Smooth muscle cell (in vitro differentiated cells): ENCODE results near the gene GPBAR1. TPM values are rescaled to one million over a fixed set of nuclear protein-coding genes. Genes with fewer than 3 reads are reported as not detected.
A peak's percentile ranks its signal among the peaks of the same experiment; 100 is the strongest.

Experiments used
- DNase-seq: peaks from one replicate; lab custom pipeline; 2025; ENCODE audit not compliant: unreplicated experiment; lab: John Stamatoyannopoulos, UW
- H2AFZ ChIP-seq: fragments of 200-600 bp; sonication (generic); 2 replicates; pipeline ENCODE4 v1.6.0; 2016; ENCODE audit warnings: antibody characterized with exemption, low read depth, mild to moderate bottlenecking
- H3F3A ChIP-seq: fragments of 200-600 bp; sonication (generic); 2 replicates; pipeline ENCODE4 v1.6.0; 2017; ENCODE audit warnings: antibody characterized with exemption, low read depth
- H3K27ac ChIP-seq: fragments of 200-600 bp; sonication (generic); 2 replicates; pipeline ENCODE4 v1.5.1; 2016; ENCODE audit warnings: low read depth, mild to moderate bottlenecking
- H3K27me3 ChIP-seq: fragments of 200-600 bp; sonication (generic); 2 replicates; pipeline ENCODE4 v1.6.1; 2016; ENCODE audit warnings: low read depth, mild to moderate bottlenecking
- H3K36me3 ChIP-seq: fragments of 200-600 bp; sonication (generic); 2 replicates; pipeline ENCODE4 v1.5.1; 2016; ENCODE audit warnings: low read depth
- H3K4me1 ChIP-seq: fragments of 200-600 bp; sonication (generic); 2 replicates; pipeline ENCODE4 v1.5.1; 2016; ENCODE audit warnings: low read depth
- H3K4me2 ChIP-seq: fragments of 200-600 bp; sonication (generic); 2 replicates; pipeline ENCODE4 v1.6.0; 2016; ENCODE audit warnings: mild to moderate bottlenecking
- H3K4me3 ChIP-seq: fragments of 200-600 bp; sonication (generic); 2 replicates; pipeline ENCODE4 v1.5.1; 2016; ENCODE audit warnings: mild to moderate bottlenecking
- H3K79me2 ChIP-seq: fragments of 200-600 bp; sonication (generic); 2 replicates; pipeline ENCODE4 v1.6.0; 2016; ENCODE audit warnings: low read depth, mild to moderate bottlenecking
- H3K9ac ChIP-seq: fragments of 200-600 bp; sonication (generic); 2 replicates; pipeline ENCODE4 v1.6.0; 2016; ENCODE audit warnings: low read depth
- H3K9me3 ChIP-seq: fragments of 200-600 bp; sonication (generic); replicated peaks from 2 replicates; pipeline ENCODE4 v1.5.1; 2016; ENCODE audit warnings: low read depth
- H4K20me1 ChIP-seq: fragments of 200-600 bp; sonication (generic); 2 replicates; pipeline ENCODE4 v1.6.0; 2016; ENCODE audit warnings: low read depth
- CTCF ChIP-seq: fragments of 200-600 bp; sonication (generic); IDR thresholded peaks from 2 replicates; pipeline ENCODE4 v1.5.1; 2017; ENCODE audit warnings: borderline replicate concordance, mild to moderate bottlenecking, antibody characterized with exemption; ENCODE audit not compliant: insufficient read depth, poor library complexity, severe bottlenecking
- WGBS: methylation state at CpG from one replicate; pipeline ENCODE4 v1.1.7; 2016; ENCODE audit warnings: low lambda C conversion rate; 5-methylcytosine and 5-hydroxymethylcytosine counted together
- microRNA-seq: library from miRNA; unstranded; fragments of <30 nt; microRNA quantifications from one replicate; pipeline ENCODE4, GENCODE V29; 2016; ENCODE audit warnings: borderline number of aligned reads
- polyA plus RNA-seq: library from polyadenylated mRNA; unstranded; fragments of >200 nt; fragmentation: Nextera tagmentation; extraction: Ambion mirVana; gene quantifications from 2 replicates; pipeline ENCODE4 v1.2.1, GENCODE V29; 2016
- total RNA-seq: library from RNA; depleted of rRNA; stranded (reverse); fragments of >200 nt; gene quantifications from 2 replicates; pipeline ENCODE4 v1.2.3, GENCODE V29; 2014

The GPBAR1 gene
- total and polyA plus RNA-seq, 2 experiments from 2014 or later, result 1.3 to 1.6 TPM

GRCh38 chr2:218312267-218312756 lies 51.5 kb downstream of the GPBAR1 start:
- WGBS, result 79% methylated on average over 2 of the region's 2 CpGs
- H3K27me3 ChIP-seq, result no peaks in the 10 kb centered on the region
- H3K4me3 ChIP-seq, result no peak overlapping the region
- DNase-seq, result no peak
- H4K20me1 ChIP-seq, result no peaks in the 10 kb centered on the region
- H2AFZ ChIP-seq, result no peak overlapping the region
- H3K27ac ChIP-seq, result no peak overlapping the region
- H3K9me3 ChIP-seq, result no peaks in the 10 kb centered on the region
- no peak overlapping the region for H3K4me2 ChIP-seq
- H3K36me3 ChIP-seq, result no peaks in the 10 kb centered on the region
- no peaks in the 10 kb centered on the region for H3K79me2 ChIP-seq
- no peaks in the 10 kb centered on the region for H3F3A ChIP-seq
- H3K9ac ChIP-seq, result no peak overlapping the region
- H3K4me1 ChIP-seq, result peaks cover 5% of the 10 kb centered on the region
- no peak for TF ChIP-seq CTCF

- Histone ChIP-seq H3F3A (no peaks in the 10 kb centered on the region), H3K36me3 (no peaks in the 10 kb centered on the region), H3K79me2 (no peaks in the 10 kb centered on the region), H3K4me2 (no peak overlapping the region), H3K4me3 (no peak overlapping the region), H3K27ac (no peak overlapping the region), H3K9ac (no peak overlapping the region), H2AFZ (no peak overlapping the region), H3K9me3 (no peaks in the 10 kb centered on the region), H4K20me1 (no peaks in the 10 kb centered on the region), H3K4me1 (peaks cover 5% of the 10 kb centered on the region), H3K27me3 (no peaks in the 10 kb centered on the region)
- DNase-seq, result no peak
- TF ChIP-seq CTCF, result no peak
- 100% methylated on average over 1 of the region's 1 CpG for WGBS
These were observed 52.5 kb downstream of the GPBAR1 start for GRCh38 chr2:218313356-218313755.

Small RNA genes within 50 kb of the gene (microRNA-seq; reads per million reads assigned to microRNA genes)
- 5.8 reads per million, percentile 2 among the genes with 10 or more reads in this experiment for gene MIR6513

Other genes with a start within 250 kb of the GPBAR1 start
- gene RUFY4, start 191.8 kb upstream of the GPBAR1 start, total RNA-seq, result not detected in 2 replicates
- 0.10 TPM in 1 of 2 replicates, not detected in the other for gene RUFY4, start 191.8 kb upstream of the GPBAR1 start, polyA plus RNA-seq
- gene CXCR2, start 135.0 kb upstream of the GPBAR1 start, total RNA-seq, result not detected in 2 replicates
- gene CXCR2, start 135.0 kb upstream of the GPBAR1 start, polyA plus RNA-seq, result 0.24 TPM in 1 of 2 replicates, not detected in the other
- gene CXCR1, start 94.1 kb upstream of the GPBAR1 start, total RNA-seq, result not detected in 2 replicates
- not detected in 2 replicates for gene CXCR1, start 94.1 kb upstream of the GPBAR1 start, polyA plus RNA-seq
- 645 and 653 TPM in 2 replicates for gene ARPC2, start 43.8 kb upstream of the GPBAR1 start, total RNA-seq
- 858 and 872 TPM in 2 replicates for gene ARPC2, start 43.8 kb upstream of the GPBAR1 start, polyA plus RNA-seq
- 58.9 and 71.5 TPM in 2 replicates for gene AAMP, start 9.1 kb downstream of the GPBAR1 start, total RNA-seq
- gene AAMP, start 9.1 kb downstream of the GPBAR1 start, polyA plus RNA-seq, result 95.8 and 135 TPM in 2 replicates
- gene PNKD, start 9.5 kb downstream of the GPBAR1 start, total RNA-seq, result 26.1 and 42.0 TPM in 2 replicates
- 109 and 126 TPM in 2 replicates for gene PNKD, start 9.5 kb downstream of the GPBAR1 start, polyA plus RNA-seq
- gene TMBIM1, start 31.5 kb downstream of the GPBAR1 start, total RNA-seq, result 109 TPM in 2 replicates
- 121 and 172 TPM in 2 replicates for gene TMBIM1, start 31.5 kb downstream of the GPBAR1 start, polyA plus RNA-seq
- gene CATIP, start 95.8 kb downstream of the GPBAR1 start, total RNA-seq, result not detected in 2 replicates
- gene CATIP, start 95.8 kb downstream of the GPBAR1 start, polyA plus RNA-seq, result 0.18 and 0.25 TPM in 2 replicates
- 0.31 TPM in 1 of 2 replicates, not detected in the other for gene SLC11A1, start 121.3 kb downstream of the GPBAR1 start, total RNA-seq
- gene SLC11A1, start 121.3 kb downstream of the GPBAR1 start, polyA plus RNA-seq, result 0.14 and 0.38 TPM in 2 replicates
- 62.5 and 70.9 TPM in 2 replicates for gene CTDSP1, start 138.9 kb downstream of the GPBAR1 start, total RNA-seq
- gene CTDSP1, start 138.9 kb downstream of the GPBAR1 start, polyA plus RNA-seq, result 18.7 and 20.3 TPM in 2 replicates
- gene VIL1, start 158.1 kb downstream of the GPBAR1 start, total RNA-seq, result not detected in 2 replicates
- 0.14 and 0.15 TPM in 2 replicates for gene VIL1, start 158.1 kb downstream of the GPBAR1 start, polyA plus RNA-seq